Ishikawa (cell line): ENCODE data around the gene IL3RA.

Source experiments
- CEBPB ChIP-seq: IDR thresholded peaks from 2 replicates; pipeline ENCODE4 v1.6.1; 2012
- CREB1 ChIP-seq: IDR thresholded peaks from 2 replicates; pipeline ENCODE4 v1.6.1; 2012; ENCODE audit warnings: low read depth
- EGR1 ChIP-seq: IDR thresholded peaks from 2 replicates; pipeline ENCODE4 v1.6.1; 2012
- EP300 ChIP-seq: IDR thresholded peaks from 2 replicates; pipeline ENCODE4 v1.6.1; 2012; ENCODE audit warnings: borderline replicate concordance
- MAX ChIP-seq: IDR thresholded peaks from 2 replicates; pipeline ENCODE4 v1.6.1; 2012
- REST ChIP-seq: IDR thresholded peaks from 2 replicates; pipeline ENCODE4 v1.6.1; 2012; ENCODE audit warnings: low read depth, mild to moderate bottlenecking
- YY1 ChIP-seq: IDR thresholded peaks from 2 replicates; pipeline ENCODE4 v1.6.1; 2012; ENCODE audit warnings: low read depth

DNA sequence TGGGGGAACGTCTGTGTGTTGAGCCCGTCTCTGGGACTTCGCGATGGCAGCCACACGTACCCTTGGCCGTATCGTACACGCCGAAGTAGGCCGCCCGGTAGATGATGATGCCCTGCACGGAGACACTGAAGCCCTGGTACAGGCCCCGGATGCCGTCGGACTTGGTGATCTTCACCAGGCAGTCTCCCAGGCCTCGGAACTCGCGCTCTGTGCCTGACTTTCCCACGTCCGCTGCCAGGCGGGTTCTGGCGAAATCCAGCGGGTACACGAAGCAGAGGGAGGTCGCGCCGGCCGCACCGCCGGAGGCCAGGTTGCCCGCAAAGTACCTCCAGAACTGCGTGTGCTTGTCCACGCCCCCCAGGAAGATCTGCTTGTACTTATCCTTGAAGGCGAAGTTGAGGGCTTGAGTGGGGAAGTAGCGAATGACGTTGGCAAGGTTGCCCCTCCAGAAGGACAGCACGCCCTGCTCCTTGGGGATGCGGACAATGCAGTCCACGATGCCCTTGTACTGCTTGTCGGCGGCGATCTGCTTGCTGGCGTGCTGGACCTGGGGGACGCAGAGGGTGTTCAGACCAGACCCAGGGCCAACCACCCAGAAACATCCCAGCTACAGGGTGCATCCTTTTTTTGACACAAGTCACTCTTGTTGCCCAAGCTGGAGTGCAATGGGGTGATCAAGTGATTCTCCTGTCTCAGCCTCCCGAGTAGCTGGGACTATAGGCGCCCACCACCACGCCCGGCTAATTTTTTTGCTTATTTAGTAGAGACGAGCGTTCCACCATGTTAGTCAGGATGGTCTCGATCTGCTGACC is 52.8 kb downstream of the IL3RA start:
- TF ChIP-seq CEBPB (no peak), REST (no peak), EP300 (no peak), YY1 (no peak), EGR1 (no peak), MAX (no peak), CREB1 (no peak)
